T-helper 22 cell (primary cell): ENCODE measurements around the gene ZNF621.
"Not testable (repeated sequence)": the region's sequence is repeated elsewhere in the genome, so short reads cannot be mapped to it uniquely, and the experiment has no call there.

ENCODE experiments used
- DNase-seq: peaks from one replicate; pipeline ENCODE4 v3.0.0-alpha.2; 2020; ENCODE audit warnings: low read depth

The ZNF621 gene

DNA sequence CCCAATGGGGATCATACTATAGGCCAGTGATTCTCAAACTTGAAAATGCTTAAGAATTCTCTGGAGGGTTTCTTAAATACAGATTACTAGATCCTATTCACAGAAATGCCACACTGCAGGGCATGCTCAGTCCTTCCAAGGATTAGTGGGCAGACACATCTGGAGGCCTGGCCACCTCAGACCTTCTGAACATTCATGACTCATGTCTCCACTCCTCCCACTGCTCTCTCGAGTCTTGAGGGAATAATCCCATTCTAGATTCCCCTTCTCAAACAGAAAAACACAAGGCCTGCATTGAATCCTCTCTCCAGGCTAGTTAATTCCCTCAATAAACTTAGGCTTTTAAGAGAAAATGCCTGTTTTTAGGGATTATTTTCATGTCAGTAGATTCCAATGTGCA, 22.1 kb downstream of the ZNF621 start:
- no peak for DNase-seq

DNA sequence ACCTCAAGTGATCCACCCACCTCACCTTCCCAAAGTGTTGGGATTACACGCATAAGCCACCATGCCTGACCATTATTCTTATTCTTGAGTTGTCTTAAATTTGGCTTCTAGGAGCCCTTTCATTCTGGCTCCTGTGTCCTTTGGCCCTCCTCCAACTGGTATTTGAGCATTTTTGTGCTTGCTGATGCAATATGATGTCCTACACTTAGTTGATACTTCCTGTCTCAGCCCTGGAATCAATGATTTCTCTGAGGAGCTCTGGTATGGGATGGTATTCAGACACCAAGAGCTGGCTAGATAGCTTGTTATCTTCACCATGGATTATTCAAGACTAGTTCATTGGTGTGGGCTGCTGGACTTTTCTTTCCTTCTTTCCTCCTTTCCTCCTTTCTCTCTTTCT, 25.4 kb downstream of the ZNF621 start:
- no peak for DNase-seq

DNA sequence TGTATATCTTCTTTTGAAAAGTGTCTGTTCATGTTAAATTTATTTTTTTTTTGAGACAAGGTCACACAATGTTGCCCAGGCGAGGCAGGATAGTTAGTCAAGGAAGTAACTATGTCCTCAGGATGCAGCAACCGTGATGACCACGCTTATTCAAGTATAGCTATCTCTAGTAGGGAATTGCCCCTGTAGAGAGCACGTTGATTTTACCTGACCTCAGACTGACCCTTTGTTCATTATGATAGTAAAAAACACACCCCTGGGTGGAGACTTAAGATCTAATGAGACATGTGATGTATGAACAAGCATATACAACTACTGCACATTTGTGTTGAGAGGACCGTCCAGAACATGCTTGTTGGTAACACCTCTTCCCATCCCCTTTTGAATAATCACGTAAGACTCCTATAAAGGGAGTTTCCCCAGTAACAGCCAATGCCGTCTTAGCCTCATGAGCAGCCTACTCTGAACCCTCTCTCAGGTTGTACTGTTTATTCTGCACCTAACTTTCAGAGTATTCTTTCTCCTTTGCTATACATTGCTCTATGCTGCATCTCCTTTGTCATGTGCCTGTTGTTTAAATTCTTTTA, 32.9 kb downstream of the ZNF621 start:
- DNase-seq: no peak

- not testable (repeated sequence) for DNase-seq
Measured at GRCh38 chr3:40562482-40562881, 37.7 kb downstream of the ZNF621 start.

DNA sequence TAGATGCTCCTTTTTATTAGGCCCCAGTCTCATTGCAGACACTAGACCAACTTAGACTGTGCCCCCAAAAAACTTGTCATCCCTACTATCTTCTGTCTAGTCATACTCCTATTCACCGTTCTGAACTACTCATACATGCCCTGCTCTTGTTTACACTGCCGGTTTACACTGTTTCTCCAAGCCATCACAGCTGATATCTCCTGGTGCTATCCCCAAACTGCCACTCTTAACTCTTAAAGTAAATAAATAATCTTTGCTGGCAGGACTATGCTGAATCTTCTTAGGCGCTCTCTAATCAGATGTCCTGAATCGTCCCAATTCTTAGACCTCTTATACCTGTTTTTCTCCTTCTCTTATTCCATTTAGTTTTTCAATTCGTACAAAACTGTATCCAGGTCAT, 40.9 kb downstream of the ZNF621 start:
- DNase-seq: not testable (repeated sequence)

- no peak for DNase-seq
Measured at GRCh38 chr3:40566694-40567093, 41.9 kb downstream of the ZNF621 start.

- no peak for DNase-seq
Measured at GRCh38 chr3:40572588-40572987, 47.8 kb downstream of the ZNF621 start.

DNA sequence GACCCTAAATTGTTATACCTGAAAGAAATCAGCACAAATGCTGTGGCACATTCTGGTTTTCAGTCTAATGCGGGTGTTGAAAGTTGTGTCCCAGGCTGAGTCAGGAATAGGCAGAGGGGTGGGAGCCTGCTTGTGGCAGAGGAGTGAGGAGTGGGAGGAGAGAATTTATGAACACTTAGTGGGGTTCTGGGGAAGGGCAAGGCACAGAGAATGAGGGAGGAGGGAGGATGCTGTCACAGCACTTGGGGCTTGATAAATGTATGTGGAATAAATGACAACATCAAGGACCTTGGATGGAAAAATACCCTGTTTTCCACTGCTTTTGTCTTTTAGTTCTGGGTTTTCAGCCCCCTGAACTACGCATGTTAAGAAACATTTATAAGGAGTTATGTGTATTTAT, 49.3 kb downstream of the ZNF621 start:
- no peak for DNase-seq

DNA sequence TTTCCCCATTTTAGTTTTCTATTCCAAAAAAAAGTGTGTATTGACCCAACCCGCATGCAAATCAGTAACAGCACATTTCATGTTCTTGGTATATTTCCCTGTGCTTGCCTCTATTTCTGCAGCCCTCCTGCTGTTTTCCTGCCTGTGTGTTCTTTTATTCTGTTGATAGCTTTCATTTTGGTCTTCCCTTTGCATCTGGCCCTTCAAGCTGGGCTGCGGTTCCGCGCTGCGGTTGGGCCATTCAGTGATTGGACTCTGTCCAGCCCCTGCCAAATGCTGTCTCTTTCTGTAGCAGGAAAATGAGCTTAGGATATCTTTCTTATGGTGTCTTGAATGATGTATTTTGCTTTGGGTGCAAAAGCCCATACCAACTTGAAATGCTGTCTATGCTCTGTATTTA, 49.9 kb downstream of the ZNF621 start:
- no peak for DNase-seq

DNA sequence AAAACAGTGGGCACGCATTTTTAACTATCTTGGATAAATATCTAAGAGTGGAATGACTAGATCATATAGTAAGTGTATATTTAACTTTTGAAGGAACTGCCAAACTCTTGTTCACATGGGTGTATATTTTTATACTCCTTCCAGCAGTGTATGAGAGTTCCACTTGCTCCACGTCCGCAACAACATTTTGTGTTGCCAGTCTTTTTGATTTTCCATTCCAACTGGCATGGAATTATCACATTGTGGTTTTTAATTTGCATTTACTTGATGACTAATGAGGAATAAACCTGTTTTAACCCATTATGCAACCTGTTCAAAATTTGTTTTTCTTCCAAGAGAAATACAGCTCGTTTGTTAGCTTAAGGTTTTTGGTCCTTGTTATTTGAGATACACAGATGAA, 51.6 kb downstream of the ZNF621 start:
- DNase-seq: no peak

DNA sequence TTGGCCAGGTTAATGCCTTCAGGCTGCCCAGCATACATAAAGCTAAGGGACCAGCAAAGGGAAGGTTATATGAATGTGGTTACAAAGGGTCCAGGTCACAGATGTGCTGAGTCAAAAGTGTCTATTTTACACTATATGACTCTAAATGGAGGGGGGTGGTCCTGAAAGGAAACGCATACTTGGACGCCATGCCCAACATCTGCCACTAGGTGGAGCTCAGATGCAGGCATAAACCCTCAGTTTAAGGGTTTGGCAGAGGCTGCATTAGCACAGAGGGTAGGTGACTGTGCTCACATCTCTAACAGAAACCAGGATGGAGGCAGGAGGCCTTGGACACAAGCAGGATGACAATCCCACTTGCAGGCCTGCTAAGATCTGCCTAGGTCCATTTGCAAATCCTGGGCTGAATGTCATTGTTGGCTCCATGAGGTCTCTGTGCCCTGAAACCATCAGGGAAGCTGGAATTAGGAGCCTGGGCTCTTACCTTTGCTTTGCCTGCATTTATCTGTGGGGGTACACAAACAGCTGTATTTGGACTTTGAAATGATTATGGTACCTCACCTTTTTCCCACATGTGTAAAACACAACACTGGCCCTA, 55.8 kb downstream of the ZNF621 start:
- no peak for DNase-seq

GRCh38 chr3:40581166-40581565, 56.4 kb downstream of the ZNF621 start:
- no peak for DNase-seq

DNA sequence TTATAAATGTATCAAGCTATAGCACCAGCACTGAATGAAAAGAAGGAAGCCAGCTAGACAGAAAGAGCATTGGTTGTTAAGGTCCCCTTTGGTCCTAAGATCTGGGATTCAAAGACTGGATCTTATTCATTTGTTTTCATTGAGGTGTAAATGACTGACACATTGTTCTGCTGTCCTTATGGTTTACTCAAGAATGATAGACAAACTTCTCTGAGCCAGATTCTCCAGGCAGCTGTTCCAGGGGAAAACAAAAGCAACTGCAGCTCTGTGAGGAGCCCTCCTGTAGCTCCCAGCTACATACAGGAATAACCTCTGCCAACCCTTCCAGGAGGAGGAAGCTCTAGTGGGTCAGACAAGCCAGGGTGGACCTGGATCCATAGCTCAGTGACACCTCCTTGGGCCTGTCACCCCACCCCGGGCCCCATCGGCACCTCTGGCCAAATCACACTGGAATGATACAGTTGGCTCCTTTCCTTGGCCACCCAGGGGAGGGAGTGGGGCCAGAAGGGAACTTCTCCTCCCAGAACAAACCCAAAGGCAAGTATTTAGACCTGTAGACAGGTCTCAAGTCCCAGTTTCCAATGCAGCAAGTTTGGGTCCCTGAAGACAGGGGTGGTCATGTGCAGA, 57.8 kb downstream of the ZNF621 start:
- no peak for DNase-seq

DNA sequence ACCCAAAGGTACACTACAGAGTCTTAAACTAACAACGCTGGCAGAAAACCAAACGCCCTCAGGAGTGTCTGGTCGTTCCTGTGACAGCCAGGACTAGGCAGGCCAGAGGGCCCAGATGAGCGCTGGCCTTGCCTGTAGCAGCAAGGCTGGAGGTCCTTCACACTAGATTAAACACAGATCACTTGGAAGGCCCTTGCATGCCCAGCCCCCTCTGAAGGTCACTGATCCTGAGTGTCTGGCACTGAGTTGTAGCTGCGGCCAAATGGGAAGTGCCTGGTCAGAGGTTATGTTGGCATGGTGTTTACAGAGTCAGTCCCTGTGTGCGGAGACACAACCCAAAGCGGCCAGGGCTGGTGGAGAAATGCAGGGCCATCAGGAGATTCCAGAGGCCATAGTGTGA, 58.9 kb downstream of the ZNF621 start:
- no peak for DNase-seq

DNA sequence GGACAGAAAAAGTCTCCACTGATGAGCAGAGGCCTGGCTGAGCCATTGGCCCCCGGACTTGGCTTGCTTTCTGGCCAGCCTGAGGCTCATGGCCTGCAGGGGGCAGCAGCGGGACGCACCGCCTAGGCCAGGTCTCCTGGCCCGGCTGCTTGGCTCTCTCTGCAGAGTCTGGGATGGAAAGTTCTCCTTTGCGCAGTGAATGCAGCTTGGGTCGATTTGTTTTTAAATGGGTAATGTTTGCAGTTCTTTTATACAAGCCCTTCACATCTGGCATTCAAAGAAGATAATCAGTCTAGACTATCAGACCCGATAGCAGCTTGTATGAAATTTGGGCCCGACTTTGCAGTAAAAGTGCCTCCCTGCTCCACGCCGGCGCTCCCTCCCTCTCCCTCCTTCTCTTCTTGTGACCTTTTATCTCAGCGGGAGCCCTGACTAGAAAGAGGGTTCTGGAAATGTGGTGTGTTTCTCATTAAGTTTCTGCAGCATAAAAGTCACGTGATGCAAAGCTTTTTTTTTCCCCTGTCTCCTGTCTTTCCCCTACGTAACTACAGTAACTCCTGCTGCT, 59.9 kb downstream of the ZNF621 start:
- DNase-seq: peak; percentile 9

DNA sequence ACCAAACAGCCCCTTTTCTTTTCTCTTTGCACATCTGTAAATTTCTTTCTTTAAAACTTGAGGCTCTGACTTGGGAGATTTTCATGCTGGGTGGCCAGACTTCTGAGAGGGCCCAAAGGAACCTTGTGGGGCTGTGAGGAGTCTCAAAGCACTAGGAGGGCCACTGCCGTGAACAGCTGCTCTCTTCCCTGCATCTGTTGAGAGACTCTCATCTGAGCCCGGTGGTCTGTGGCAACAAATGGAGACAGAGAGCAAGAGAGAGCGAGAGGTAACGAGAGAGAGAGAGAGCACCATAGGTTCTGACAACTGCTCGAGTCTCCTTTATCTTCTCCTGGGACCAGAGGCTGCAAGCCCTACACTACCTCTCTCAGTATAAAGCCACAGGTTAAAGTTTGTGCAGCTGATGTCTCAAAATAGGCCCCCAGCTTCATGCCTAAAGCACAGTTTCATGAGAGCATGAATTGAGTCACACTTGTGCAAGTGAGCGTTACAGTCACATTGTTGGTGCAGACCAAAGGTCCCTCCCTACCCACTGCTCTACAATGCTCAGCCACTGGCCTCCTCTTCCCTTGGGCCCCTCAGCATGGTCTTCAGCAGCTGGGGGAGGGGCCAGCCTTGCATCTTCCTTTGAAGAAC, 60.7 kb downstream of the ZNF621 start:
- no peak for DNase-seq

DNA sequence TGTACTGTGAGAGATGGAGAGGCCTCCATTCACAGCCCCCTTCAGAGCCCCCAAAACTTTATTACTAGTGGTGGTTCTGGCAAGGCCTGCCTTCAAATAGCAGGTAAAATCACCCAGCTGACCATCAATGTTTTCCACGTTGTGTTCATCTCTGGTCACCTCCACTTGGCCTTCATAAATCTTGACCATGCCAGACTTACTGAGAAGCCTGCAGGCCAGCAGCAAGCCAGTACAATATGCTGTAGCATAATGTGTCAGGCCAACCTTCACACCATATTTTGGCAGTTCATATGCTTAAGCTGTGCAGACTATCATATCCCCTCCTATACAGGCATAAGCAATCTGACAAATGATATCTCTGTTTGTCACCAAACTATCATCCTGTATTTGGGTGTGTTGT, 62.1 kb downstream of the ZNF621 start:
- no peak for DNase-seq

DNA sequence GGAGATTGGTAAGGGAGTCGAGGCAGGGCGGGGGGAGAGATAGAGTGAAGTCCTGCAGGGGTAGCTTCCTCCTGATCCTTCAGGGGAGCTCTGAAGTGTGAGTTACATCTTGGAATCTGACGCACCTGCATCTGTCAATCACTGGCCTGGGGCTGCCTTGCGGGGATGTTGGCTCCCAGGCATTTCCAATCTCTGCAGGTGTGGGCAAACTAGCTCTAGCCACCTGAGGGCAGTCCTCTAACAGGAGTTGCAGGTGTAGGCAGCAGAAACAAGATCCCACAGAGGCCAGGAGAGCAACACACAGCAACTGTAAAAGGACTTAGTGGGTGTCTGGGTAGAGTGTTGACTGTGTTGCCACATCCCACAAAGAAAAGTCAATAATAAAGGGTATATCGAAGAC, 63.6 kb downstream of the ZNF621 start:
- no peak for DNase-seq
